Activated T-helper 2 cell treated with anti-CD3 and anti-CD28 coated beads, Interferon-gamma antibody, Interleukin-2, Interleukin-4, amounts not matched to agents 10 μg/mL and 5 μg/mL and 100 μg/mL, durations not matched to agents 14 hours and 24 hours and 36 hours (primary cell): ENCODE measurements around the gene SMARCB1. TPM values are rescaled to one million over a fixed set of nuclear protein-coding genes. Genes with fewer than 3 reads are reported as not detected.

Experiments used
- DNase-seq: peaks from one replicate; pipeline ENCODE4 v3.0.0; 2021; ENCODE audit warnings: low spot score
- H3K27ac Mint-ChIP-seq: one replicate; pipeline ENCODE4 v1.8.0; 2021; ENCODE audit warnings: mixed read lengths
- H3K27me3 Mint-ChIP-seq: one replicate; pipeline ENCODE4 v1.8.0; 2021; ENCODE audit warnings: low read depth, mixed read lengths
- H3K36me3 Mint-ChIP-seq: one replicate; pipeline ENCODE4 v1.8.0; 2021; ENCODE audit warnings: low read depth, mixed read lengths
- H3K4me1 Mint-ChIP-seq: one replicate; pipeline ENCODE4 v1.8.0; 2021; ENCODE audit warnings: low read depth, mixed read lengths
- H3K4me3 Mint-ChIP-seq: one replicate; pipeline ENCODE4 v1.8.0; 2021; ENCODE audit warnings: low read depth, mild to moderate bottlenecking, moderate library complexity, mixed read lengths
- H3K9me3 Mint-ChIP-seq: one replicate; pipeline ENCODE4 v1.8.0; 2021; ENCODE audit warnings: mixed read lengths
- intact Hi-C: fragments of 100-400 bp; cut with micrococcal nuclease; formaldehyde crosslinking; loops from one replicate; pipeline ENCODE4 v1.15.1; 2023
- total RNA-seq: library from RNA; stranded (reverse); gene quantifications from 2 replicates; pipeline ENCODE4 v1.2.3, GENCODE V29; 2022

The SMARCB1 gene
- total RNA-seq: 94.1 and 96.4 TPM in 2 replicates

DNA sequence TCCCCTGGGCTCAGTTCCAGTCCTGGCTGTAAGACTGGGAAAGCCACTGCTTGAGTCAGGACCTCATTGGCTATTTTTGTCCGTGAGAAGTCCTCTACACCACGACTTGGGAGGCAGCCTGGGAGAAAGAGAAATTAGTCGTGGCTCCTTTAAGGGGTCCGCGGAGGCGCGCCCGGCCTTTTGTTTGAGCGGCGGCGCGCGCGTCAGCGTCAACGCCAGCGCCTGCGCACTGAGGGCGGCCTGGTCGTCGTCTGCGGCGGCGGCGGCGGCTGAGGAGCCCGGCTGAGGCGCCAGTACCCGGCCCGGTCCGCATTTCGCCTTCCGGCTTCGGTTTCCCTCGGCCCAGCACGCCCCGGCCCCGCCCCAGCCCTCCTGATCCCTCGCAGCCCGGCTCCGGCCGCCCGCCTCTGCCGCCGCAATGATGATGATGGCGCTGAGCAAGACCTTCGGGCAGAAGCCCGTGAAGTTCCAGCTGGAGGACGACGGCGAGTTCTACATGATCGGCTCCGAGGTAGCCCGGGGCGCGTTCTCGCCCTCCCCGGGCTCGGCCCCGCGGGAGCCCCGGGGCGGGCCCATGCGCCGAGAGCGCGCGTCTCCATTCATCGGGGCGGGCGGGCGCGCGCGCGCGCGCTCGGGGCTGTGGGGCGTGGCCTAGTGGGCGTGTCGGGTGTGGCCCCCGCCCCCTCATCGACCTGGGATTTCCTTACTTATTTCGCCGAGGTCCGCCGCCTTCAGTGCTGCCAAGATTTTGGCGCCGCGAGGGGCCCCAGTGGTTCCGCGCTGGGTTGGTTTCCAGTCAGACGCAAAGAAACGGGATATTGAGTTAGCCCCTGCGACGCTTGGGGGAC is at the start of gene SMARCB1:
Gene SMARCB1 (plus strand): TSS at position 215 of the 848 bp plus-strand sequence. CDS start 204 bp downstream, at position 419.
- Mint-ChIP-seq H3K36me3 (peaks cover 10% of the 10 kb centered on the region), H3K27me3 (no peaks in the 10 kb centered on the region), H3K27ac (peak within 1 kb of the TSS; percentile 92), H3K4me1 (peaks cover 26% of the 10 kb centered on the region), H3K4me3 (peak within 1 kb of the TSS; percentile 89), H3K9me3 (no peaks in the 10 kb centered on the region)
- peak; percentile 82 for DNase-seq
- intact Hi-C loops: loop anchor here (2.0 to 5.0 kb wide), 4 partner anchors 18 to 108 kb away; partner anchors contain the start of genes DERL3 and MIF

DNA sequence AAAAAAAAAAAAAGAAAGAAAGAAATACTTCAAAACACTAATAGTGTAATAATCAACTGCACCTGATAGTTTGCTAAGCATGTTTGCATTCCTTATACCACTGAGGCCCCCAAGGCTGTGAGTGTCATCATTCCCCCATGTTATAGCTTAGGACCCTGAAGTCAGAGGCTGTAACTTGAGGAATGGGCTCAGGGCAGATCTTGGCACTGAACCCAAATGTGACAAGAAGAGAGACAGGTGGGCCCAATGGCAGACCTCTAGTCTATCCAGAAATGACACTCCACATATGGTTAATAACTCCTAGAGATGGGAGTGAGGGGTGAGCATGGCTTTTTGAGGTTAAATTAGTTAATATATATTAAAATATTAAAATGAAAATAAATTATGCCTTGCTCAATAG is 49.1 kb upstream of the SMARCB1 start:
- H3K27ac Mint-ChIP-seq: no peak overlapping the region
- no peaks in the 10 kb centered on the region for H3K4me1 Mint-ChIP-seq
- H3K27me3 Mint-ChIP-seq: no peaks in the 10 kb centered on the region
- H3K36me3 Mint-ChIP-seq: no peaks in the 10 kb centered on the region
- H3K4me3 Mint-ChIP-seq: no peak overlapping the region
- DNase-seq: no peak
- H3K9me3 Mint-ChIP-seq: no peaks in the 10 kb centered on the region
- intact Hi-C loops: no loop called here

DNA sequence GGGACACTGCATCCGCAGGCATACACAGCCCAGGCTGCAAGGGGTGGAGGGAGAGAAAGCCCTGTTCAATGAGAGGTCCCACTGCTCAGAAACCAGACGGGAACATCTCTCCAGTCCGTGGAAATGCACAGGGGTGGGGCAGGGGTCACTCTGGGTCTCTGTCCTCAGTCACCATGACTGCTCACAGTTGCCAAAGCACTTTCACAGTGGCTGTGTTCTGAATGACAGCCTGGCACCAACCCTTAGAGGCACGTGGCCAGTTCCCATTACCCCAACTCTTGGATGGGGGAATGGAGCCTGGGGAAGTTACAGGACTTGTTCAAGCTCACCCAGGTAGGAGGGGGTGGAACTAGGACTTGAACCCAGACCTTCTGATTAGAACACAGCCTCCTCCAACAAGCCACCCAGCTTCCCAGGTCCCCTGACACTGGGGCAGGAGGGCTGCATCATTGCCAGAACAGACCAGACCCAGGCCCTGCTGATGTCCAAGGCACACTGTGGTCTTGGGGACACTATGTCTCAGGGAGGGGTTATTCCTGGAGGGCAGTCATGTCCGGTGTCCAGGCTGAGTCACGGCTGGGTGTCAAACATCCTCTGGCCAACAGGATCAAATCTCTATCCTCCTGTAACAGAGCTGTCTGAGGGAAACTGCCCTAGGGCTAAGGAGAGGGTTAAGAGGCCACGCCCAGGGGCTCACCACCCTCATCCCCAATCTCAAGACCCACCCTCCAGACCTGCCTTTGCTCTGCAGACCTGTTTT is 44.1 kb upstream of the SMARCB1 start:
- no peaks in the 10 kb centered on the region for H3K27me3 Mint-ChIP-seq
- intact Hi-C loops: no loop called here

DNA sequence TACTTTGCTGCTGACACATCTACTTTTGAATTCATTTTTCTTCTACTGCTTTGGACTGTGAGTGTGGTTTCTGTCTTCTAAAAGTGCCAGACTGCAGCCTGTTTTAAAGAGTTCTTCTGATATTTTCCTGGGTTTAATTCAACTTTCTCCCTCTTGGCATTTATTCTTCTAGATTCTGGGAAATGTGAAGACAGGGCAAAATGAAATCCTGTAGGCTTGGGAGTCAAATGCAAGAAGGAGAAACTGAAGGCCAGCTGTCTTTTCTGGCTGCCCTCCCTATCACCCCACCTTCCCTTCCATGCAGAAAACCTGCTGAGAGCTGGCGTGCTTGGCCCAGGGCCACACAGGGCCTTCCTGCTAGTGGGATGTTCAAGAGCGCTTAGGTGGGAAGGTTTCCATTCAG is 43.5 kb upstream of the SMARCB1 start:
- intact Hi-C loops: no loop called here
- no peaks in the 10 kb centered on the region for H3K4me1 Mint-ChIP-seq
- H3K27ac Mint-ChIP-seq: no peak overlapping the region
- no peaks in the 10 kb centered on the region for H3K27me3 Mint-ChIP-seq
- no peak for DNase-seq
- H3K36me3 Mint-ChIP-seq: peaks cover 24% of the 10 kb centered on the region
- H3K9me3 Mint-ChIP-seq: no peaks in the 10 kb centered on the region
- no peak overlapping the region for H3K4me3 Mint-ChIP-seq

More for the DNA sequence above, 44.1 kb upstream of the SMARCB1 start:
- no peak overlapping the region for H3K4me3 Mint-ChIP-seq
- H3K27ac Mint-ChIP-seq: no peak overlapping the region
- peaks cover 24% of the 10 kb centered on the region for H3K36me3 Mint-ChIP-seq
- H3K4me1 Mint-ChIP-seq: no peaks in the 10 kb centered on the region
- no peak for DNase-seq
- no peaks in the 10 kb centered on the region for H3K9me3 Mint-ChIP-seq

DNA sequence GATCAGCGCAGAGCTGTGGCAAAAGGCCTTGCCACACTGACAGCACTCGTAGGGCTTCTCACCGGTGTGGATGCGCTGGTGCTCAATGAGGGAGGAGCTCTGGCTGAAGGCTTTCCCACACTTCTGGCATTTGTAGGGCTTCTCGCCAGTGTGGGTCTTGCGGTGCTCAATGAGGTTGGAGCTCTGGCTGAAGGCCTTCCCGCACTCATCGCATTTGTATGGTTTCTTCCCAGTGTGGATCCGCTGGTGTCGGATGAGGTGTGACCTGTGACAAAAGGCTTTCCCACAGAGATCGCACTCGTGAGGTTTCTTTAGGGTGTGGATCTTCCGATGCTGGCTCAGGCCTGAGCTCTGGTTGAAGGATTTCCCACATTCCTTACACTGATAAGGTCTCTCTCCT is 42.8 kb upstream of the SMARCB1 start:
- Mint-ChIP-seq H3K36me3 (peaks cover 24% of the 10 kb centered on the region), H3K4me3 (no peak overlapping the region), H3K9me3 (no peaks in the 10 kb centered on the region), H3K4me1 (no peaks in the 10 kb centered on the region), H3K27me3 (no peaks in the 10 kb centered on the region), H3K27ac (no peak overlapping the region)
- DNase-seq: no peak
- intact Hi-C loops: no loop called here

DNA sequence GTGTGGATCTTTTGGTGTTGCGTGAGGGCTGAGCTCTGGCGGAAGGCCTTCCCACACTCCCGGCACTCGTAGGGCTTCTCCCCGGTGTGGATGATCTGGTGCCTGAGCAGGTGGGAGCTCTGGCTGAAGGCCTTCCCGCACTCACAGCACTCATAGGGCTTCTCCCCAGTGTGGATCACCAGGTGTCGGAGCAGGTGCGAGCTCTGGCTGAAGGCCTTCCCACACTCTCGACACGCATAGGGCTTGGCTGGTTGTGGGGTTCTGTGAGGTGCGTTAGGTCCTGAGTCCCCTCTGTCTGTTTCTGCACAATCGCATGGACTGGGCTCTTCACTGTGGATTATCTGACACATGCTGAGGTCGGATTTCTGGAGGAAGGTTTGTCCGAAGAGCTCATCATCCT is 42.3 kb upstream of the SMARCB1 start:
- Mint-ChIP-seq H3K9me3 (no peaks in the 10 kb centered on the region), H3K4me3 (no peak overlapping the region), H3K27ac (no peak overlapping the region), H3K36me3 (peaks cover 24% of the 10 kb centered on the region), H3K4me1 (no peaks in the 10 kb centered on the region), H3K27me3 (no peaks in the 10 kb centered on the region)
- intact Hi-C loops: no loop called here
- no peak for DNase-seq

DNA sequence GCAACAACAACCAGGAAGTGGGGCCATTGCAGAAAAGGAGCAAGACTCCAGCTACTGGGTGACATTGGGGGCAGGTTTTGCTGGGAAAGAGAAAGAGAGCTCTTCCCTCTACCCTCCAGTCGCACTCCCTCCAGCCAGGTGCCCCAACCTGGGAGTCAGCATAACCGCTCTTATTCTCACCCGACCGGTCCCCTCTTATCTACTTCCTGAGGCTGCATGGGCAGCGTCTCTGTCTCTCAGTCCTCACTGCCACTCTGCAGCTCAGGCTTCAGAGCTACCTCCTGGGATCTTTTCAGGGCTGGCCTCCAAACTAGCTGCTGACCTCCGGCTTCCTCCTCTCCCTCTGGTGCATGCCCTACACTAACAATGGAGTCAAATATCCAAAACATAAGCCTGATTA is 41.0 kb upstream of the SMARCB1 start:
- H3K9me3 Mint-ChIP-seq: no peaks in the 10 kb centered on the region
- no peak for DNase-seq
- no peaks in the 10 kb centered on the region for H3K27me3 Mint-ChIP-seq
- peaks cover 24% of the 10 kb centered on the region for H3K36me3 Mint-ChIP-seq
- intact Hi-C loops: no loop called here
- H3K4me3 Mint-ChIP-seq: no peak overlapping the region
- H3K27ac Mint-ChIP-seq: no peak overlapping the region
- peaks cover 11% of the 10 kb centered on the region for H3K4me1 Mint-ChIP-seq

DNA sequence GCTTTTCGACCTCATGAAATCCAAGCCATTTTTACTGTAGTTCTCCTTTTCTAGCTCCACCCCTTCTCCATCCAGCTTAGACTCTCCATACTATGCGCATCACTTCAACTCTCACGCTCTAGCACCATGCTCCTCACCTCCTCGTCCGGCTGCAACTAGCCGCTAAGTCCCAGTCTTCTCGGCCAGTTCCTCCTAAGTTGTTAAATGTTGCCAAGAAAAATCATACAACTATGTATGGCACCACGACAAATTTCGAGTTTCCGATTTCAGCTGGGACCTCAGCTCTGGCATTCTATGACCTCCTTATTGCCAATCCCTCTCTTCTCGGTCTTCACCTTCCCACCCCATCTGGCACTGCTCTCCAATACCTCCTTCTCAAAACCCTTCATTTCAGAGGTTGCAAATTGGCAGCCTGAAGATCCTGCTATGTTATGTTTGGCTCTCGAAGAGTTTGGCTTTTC is 36.9 kb upstream of the SMARCB1 start:
- H3K36me3 Mint-ChIP-seq: peaks cover 8% of the 10 kb centered on the region
- no peaks in the 10 kb centered on the region for H3K27me3 Mint-ChIP-seq
- H3K9me3 Mint-ChIP-seq: no peaks in the 10 kb centered on the region
- DNase-seq: no peak
- peak overlapping the region; percentile 82 for H3K4me3 Mint-ChIP-seq
- intact Hi-C loops: loop anchor here (5.0 kb wide), 1 partner anchor 43 kb away; no protein-coding TSS in a partner anchor
- H3K4me1 Mint-ChIP-seq: peaks cover 15% of the 10 kb centered on the region
- H3K27ac Mint-ChIP-seq: no peak overlapping the region

DNA sequence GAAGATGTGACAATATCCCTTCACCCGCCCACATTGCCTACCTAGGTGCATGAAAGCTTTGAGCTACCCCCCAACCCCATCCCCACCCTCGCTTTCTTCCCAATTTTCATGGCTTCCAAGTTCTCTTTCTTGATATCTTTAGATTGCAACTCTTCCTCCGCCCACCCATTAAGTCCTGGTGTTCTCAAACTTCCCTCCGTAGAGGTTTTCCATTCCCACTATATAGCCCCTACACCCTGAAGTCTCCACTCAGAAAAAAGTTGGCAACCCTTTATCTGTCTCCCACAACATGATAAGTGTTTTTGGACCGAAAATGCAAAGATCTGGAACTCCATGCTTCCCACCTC is 36.4 kb upstream of the SMARCB1 start:
- DNase-seq: no peak
- peaks cover 4% of the 10 kb centered on the region for H3K36me3 Mint-ChIP-seq
- peaks cover 15% of the 10 kb centered on the region for H3K4me1 Mint-ChIP-seq
- intact Hi-C loops: loop anchor here (5.0 kb wide), 1 partner anchor 43 kb away; no protein-coding TSS in a partner anchor
- H3K9me3 Mint-ChIP-seq: no peaks in the 10 kb centered on the region
- peak overlapping the region; percentile 82 for H3K4me3 Mint-ChIP-seq
- H3K27ac Mint-ChIP-seq: no peak overlapping the region
- H3K27me3 Mint-ChIP-seq: no peaks in the 10 kb centered on the region

DNA sequence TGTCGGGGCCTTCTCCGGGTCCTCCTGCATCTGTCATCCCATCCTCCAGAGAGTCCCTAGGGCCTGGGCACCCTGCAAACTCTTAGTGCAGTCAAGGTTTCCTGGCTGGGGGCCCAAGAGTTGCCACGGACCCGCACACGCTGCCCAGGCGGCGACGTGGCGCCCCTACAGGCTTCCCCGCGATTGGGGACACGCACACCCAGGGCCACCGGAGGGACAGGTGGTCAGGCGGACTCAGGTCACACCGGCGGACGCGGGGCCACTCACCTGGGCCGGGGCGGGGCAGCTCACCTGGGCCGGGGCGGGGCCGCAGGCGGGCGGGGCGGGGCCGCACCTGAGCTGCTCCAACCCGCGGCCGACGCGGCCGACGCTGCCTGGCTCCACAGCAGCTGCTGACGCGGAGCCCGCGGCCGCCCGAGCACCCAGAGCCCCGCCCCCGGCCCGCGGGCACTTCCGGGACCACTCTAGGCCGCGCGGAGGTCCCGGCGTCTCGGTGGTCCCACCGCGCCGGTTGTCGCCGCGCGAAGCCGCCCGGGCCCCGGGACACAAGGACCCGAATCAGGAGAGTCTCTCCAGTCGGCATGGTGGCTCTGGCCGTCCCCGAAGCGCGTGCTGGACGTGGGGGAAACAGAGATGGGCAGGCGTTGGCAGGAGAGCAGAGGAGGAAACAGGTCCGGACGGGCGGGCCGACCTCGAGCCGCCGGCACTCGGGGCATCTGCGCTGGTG is 35.9 kb upstream of the SMARCB1 start, which contains the start of gene ZNF70:
Gene ZNF70 (minus strand): TSS at position 399 of the 727 bp plus-strand sequence. CDS start 5,972 bp downstream, outside the sequence.
- intact Hi-C loops: loop anchor here (5.0 kb wide), 1 partner anchor 44 kb away; no protein-coding TSS in a partner anchor
- H3K9me3 Mint-ChIP-seq: no peaks in the 10 kb centered on the region
- no peak within 1 kb of the TSS for H3K27ac Mint-ChIP-seq
- peak; percentile 77 for DNase-seq
- no peaks in the 10 kb centered on the region for H3K27me3 Mint-ChIP-seq
- H3K4me3 Mint-ChIP-seq: peak within 1 kb of the TSS; percentile 82
- peaks cover 15% of the 10 kb centered on the region for H3K4me1 Mint-ChIP-seq
- peaks cover 3% of the 10 kb centered on the region for H3K36me3 Mint-ChIP-seq

DNA sequence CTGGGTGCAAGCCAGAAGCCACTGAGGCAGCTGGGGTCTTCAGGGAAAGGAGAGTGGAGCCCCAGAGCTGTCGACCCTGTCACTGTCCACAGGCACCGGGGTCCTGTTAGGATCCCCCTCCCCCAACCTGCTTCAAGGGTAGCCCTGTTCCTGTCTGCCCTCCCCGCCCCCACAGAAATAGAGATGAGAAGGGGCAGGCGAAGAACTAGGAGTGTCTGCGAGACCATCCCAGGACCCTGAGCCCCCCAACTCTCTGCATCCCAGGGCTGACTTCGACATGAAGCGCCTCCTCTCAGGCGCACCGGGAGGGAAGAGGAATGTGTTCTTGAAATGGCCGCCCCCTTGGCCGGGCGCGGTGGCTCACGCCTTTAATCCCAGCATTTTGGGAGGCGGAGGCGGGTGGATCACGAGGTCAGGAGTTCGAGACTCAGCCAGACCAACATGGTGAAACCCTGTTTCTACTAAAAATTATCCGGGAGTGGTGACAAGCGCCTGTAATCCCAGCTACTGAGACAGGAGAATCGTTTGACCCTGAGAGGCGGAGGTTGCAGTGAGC is 35.2 kb upstream of the SMARCB1 start:
- Mint-ChIP-seq H3K9me3 (no peaks in the 10 kb centered on the region), H3K4me1 (peaks cover 15% of the 10 kb centered on the region), H3K27me3 (no peaks in the 10 kb centered on the region), H3K36me3 (no peaks in the 10 kb centered on the region), H3K27ac (no peak overlapping the region), H3K4me3 (peak overlapping the region; percentile 71)
- DNase-seq: no peak
- intact Hi-C loops: loop anchor here (5.0 kb wide), 1 partner anchor 44 kb away; no protein-coding TSS in a partner anchor

DNA sequence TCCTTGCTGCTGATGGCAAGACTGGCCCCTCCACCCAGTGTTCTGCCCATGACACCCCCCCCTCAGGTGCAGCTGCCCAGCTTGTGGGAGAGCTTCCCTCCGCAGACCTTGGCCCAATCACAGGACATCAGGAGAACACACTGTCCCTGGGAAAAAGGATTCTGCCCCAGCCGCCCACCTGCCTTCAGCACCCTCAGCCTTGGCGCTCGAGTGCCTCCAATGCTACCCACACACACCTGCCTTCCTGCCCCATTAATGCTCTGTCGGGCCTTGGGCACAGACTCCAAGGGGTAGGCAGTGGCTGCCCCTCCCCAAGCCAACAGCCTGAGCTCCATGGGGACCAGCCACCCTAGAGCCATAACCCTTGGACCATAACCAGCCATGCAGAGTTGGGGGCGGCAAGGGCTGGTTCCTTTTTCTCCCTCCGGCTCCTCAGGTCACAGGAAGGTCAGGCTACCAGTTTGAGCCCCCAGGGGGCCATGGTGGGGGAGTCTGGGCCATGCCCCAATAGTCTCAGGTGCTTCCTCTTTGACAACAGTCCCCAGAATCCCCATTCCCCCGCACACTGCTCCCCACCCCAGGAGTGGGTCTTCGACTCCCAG is 34.6 kb upstream of the SMARCB1 start:
- intact Hi-C loops: loop anchor here (5.0 kb wide), 1 partner anchor 45 kb away; no protein-coding TSS in a partner anchor
- H3K9me3 Mint-ChIP-seq: no peaks in the 10 kb centered on the region
- no peaks in the 10 kb centered on the region for H3K27me3 Mint-ChIP-seq
- H3K27ac Mint-ChIP-seq: no peak overlapping the region
- DNase-seq: no peak
- H3K36me3 Mint-ChIP-seq: no peaks in the 10 kb centered on the region
- peak overlapping the region; percentile 73 for H3K4me3 Mint-ChIP-seq
- H3K4me1 Mint-ChIP-seq: peaks cover 16% of the 10 kb centered on the region
